Activated CD4-positive, alpha-beta T cell treated with anti-CD3 and anti-CD28 coated beads for 1 hour (primary cell): ENCODE data around the gene SPHK1.

Experiments used
- DNase-seq: peaks from one replicate; pipeline ENCODE4 v3.0.0-alpha.2; 2020

SPHK1 gene

GRCh38 chr17:76410328-76410965 lies 26.0 kb downstream of the SPHK1 start:
- DNase-seq: no peak

GRCh38 chr17:76411247-76411646 lies 26.8 kb downstream of the SPHK1 start:
- no peak for DNase-seq

- no peak for DNase-seq
Observed at GRCh38 chr17:76414334-76415295, 30.2 kb downstream of the SPHK1 start.

- DNase-seq: no peak
Observed at GRCh38 chr17:76415786-76416185, 31.4 kb downstream of the SPHK1 start.

- DNase-seq: no peak
Observed at GRCh38 chr17:76416457-76416856, 32.0 kb downstream of the SPHK1 start.

GRCh38 chr17:76416899-76417298 lies 32.5 kb downstream of the SPHK1 start:
- no peak for DNase-seq

- DNase-seq: no peak
Observed at GRCh38 chr17:76417499-76418143, 33.2 kb downstream of the SPHK1 start.

GRCh38 chr17:76419576-76420260 lies 35.3 kb downstream of the SPHK1 start:
- DNase-seq: no peak

- no peak for DNase-seq
Observed at GRCh38 chr17:76420356-76421043, 36.1 kb downstream of the SPHK1 start.

- DNase-seq: no peak
Observed at GRCh38 chr17:76421044-76421407, 36.6 kb downstream of the SPHK1 start.

- no peak for DNase-seq
Observed at GRCh38 chr17:76422406-76422805, 38.0 kb downstream of the SPHK1 start.

GRCh38 chr17:76422860-76423259 lies 38.5 kb downstream of the SPHK1 start:
- DNase-seq: no peak

GRCh38 chr17:76426853-76427252 lies 42.4 kb downstream of the SPHK1 start:
- no peak for DNase-seq

- DNase-seq: no peak
Observed at GRCh38 chr17:76427501-76428231, 43.3 kb downstream of the SPHK1 start.

GRCh38 chr17:76428511-76428910 lies 44.1 kb downstream of the SPHK1 start:
- DNase-seq: no peak

GRCh38 chr17:76431509-76431908 lies 47.1 kb downstream of the SPHK1 start:
- DNase-seq: no peak

- no peak for DNase-seq
Observed at GRCh38 chr17:76432004-76432403, 47.6 kb downstream of the SPHK1 start.

GRCh38 chr17:76432712-76433336 lies 48.4 kb downstream of the SPHK1 start:
- no peak for DNase-seq

GRCh38 chr17:76433693-76434092 lies 49.3 kb downstream of the SPHK1 start:
- DNase-seq: no peak

- DNase-seq: no peak
Observed at GRCh38 chr17:76434870-76435269, 50.5 kb downstream of the SPHK1 start.

GRCh38 chr17:76435751-76436150 lies 51.3 kb downstream of the SPHK1 start:
- DNase-seq: no peak
